ENCODE data around the gene RNF223. TPM values are rescaled to one million over a fixed set of nuclear protein-coding genes. Genes with fewer than 3 reads are reported as not detected.
A peak's percentile ranks its signal among the peaks of the same experiment; 100 is the strongest.

RNF223 gene
- total and polyA plus RNA-seq, 7 donors: not detected

GRCh38 chr1:1035291-1035943 is 38.7 kb downstream of the RNF223 start:
- 89 to 95% (median 91%) methylated on average over 17 to 19 of the region's 19 CpGs for WGBS, 3 donors
- Histone ChIP-seq H3K4me1 (peaks cover 18% of the 10 kb centered on the region), H3K36me3 (ENCODE audit: insufficient read depth in 1 of 2, low read depth in 1 of 2) (no peaks in the 10 kb centered on the region)

GRCh38 chr1:1034439-1034781 is 39.7 kb downstream of the RNF223 start:
- ATAC-seq (peak in 1 of 4 donors; percentile 16), DNase-seq (no peak)
- no peaks in the 10 kb centered on the region for H3K36me3 ChIP-seq (ENCODE audit: insufficient read depth in 1 of 2, low read depth in 1 of 2)
- no peak overlapping the region for H3K27ac ChIP-seq
- WGBS, 3 donors: 43 to 67% (median 55%) methylated on average over 18 to 30 of the region's 30 CpGs
- H3K4me1 ChIP-seq: peaks cover 11% of the 10 kb centered on the region
- H3K9me3 ChIP-seq: no peaks in the 10 kb centered on the region
- peaks cover 0 to 73% (median 14%) of the 10 kb centered on the region in 3 donors for H3K27me3 ChIP-seq (ENCODE audit: insufficient read depth in 3 of 3, low read length in 2 of 3)
- intact Hi-C loops (cut with DNase I): loop anchor here (5.0 to 10.0 kb wide), 3 partner anchors 220 to 258 kb away; partner anchors contain the start of gene UBE2J2 (in 1 of the 2)
- H3K4me3 ChIP-seq: peak overlapping the region; percentile 54
- TF ChIP-seq CTCF (IDR thresholded peaks at IDR 0.05): no peak

More at GRCh38 chr1:1035291-1035943, 38.7 kb downstream of the RNF223 start:
- H3K4me3 ChIP-seq: no peak overlapping the region
- intact Hi-C loops (cut with DNase I): loop anchor here (10.0 kb wide), 2 partner anchors 219 to 239 kb away; partner anchors contain the start of gene UBE2J2 (in 1 of the 2)
- peaks cover 0 to 83% (median 21%) of the 10 kb centered on the region in 3 donors for H3K27me3 ChIP-seq (ENCODE audit: insufficient read depth in 3 of 3, low read length in 2 of 3)
- no peak overlapping the region for H3K27ac ChIP-seq
- ATAC-seq (no peak), DNase-seq (no peak)
- TF ChIP-seq CTCF (IDR thresholded peaks at IDR 0.05): no peak
- H3K9me3 ChIP-seq: no peaks in the 10 kb centered on the region

GRCh38 chr1:1033731-1034438 is 40.2 kb downstream of the RNF223 start:
- H3K27me3 ChIP-seq (ENCODE audit: insufficient read depth in 3 of 3, low read length in 2 of 3): peaks cover 0 to 67% (median 10%) of the 10 kb centered on the region in 3 donors
- no peak overlapping the region for H3K27ac ChIP-seq
- ATAC-seq (no peak), DNase-seq (no peak)
- peak overlapping the region; percentile 54 for H3K4me3 ChIP-seq
- WGBS, 3 donors: 13 to 27% (median 17%) methylated on average over 35 to 71 of the region's 71 CpGs
- peaks cover 11% of the 10 kb centered on the region for H3K4me1 ChIP-seq
- H3K9me3 ChIP-seq: no peaks in the 10 kb centered on the region
- TF ChIP-seq CTCF (IDR thresholded peaks at IDR 0.05): no peak
- H3K36me3 ChIP-seq (ENCODE audit: insufficient read depth in 1 of 2, low read depth in 1 of 2): no peaks in the 10 kb centered on the region
- intact Hi-C loops (cut with DNase I): loop anchor here (2.0 to 10.0 kb wide), 4 partner anchors 29 to 258 kb away; partner anchors contain the start of gene UBE2J2 (in 1 of the 2)

- peak; percentile 51 for TF ChIP-seq CTCF (IDR thresholded peaks at IDR 0.05)
- Histone ChIP-seq H3K9me3 (no peaks in the 10 kb centered on the region), H3K4me1 (peaks cover 11% of the 10 kb centered on the region), H3K27ac (no peak overlapping the region), H3K4me3 (peak overlapping the region; percentile 65), H3K36me3 (ENCODE audit: insufficient read depth in 1 of 2, low read depth in 1 of 2) (no peaks in the 10 kb centered on the region), H3K27me3 (ENCODE audit: insufficient read depth in 3 of 3, low read length in 2 of 3) (peaks cover 0 to 59% (median 9%) of the 10 kb centered on the region in 3 donors)
- DNase-seq (peak; percentile 79 to 89), ATAC-seq (peak; percentile 84 to 96 (median 92))
- WGBS, 3 donors: 2 to 6% (median 3%) methylated on average over 33 to 73 of the region's 73 CpGs
- intact Hi-C loops (cut with DNase I): loop anchor here (2.0 to 10.0 kb wide), 4 partner anchors 30 to 259 kb away; partner anchors contain the start of gene UBE2J2 (in 1 of the 2)
Observed at GRCh38 chr1:1033009-1033587, 41.0 kb downstream of the RNF223 start.
